Muscle layer of colon (tissue), 2 donors: ENCODE results near the gene BFSP1.

ENCODE experiments used
- H3K27ac ChIP-seq: one replicate; pipeline ENCODE4 v1.7.0; 2013; ENCODE audit warnings: low read depth, mild to moderate bottlenecking, low read length, moderate library complexity
- H3K27me3 ChIP-seq, 2 donors: one replicate each; pipeline ENCODE4 v1.7.0; 2013; ENCODE audit warnings: low read length in 2 of 2, mild to moderate bottlenecking in 2 of 2; ENCODE audit not compliant: insufficient read depth in 2 of 2, control insufficient read depth in 1 of 2
- H3K36me3 ChIP-seq: one replicate; pipeline ENCODE4 v1.7.0; 2013; ENCODE audit warnings: mild to moderate bottlenecking, low read length; ENCODE audit not compliant: insufficient read depth
- H3K4me1 ChIP-seq: one replicate; pipeline ENCODE4 v1.7.0; 2013; ENCODE audit warnings: mild to moderate bottlenecking, low read length; ENCODE audit not compliant: insufficient read depth
- H3K4me3 ChIP-seq, 2 donors: one replicate each; pipeline ENCODE4 v1.7.0; 2013; ENCODE audit warnings: low read length in 2 of 2, low read depth in 1 of 2, mild to moderate bottlenecking in 1 of 2, moderate library complexity in 1 of 2
- H3K9ac ChIP-seq: one replicate; pipeline ENCODE4 v1.7.0; 2013; ENCODE audit warnings: low read length
- H3K9me3 ChIP-seq: one replicate; pipeline ENCODE4 v1.7.0; 2013; ENCODE audit warnings: mild to moderate bottlenecking, low read length
- donor health status: abdominal sarcoma.
- donor health status: Adenocarcinoma of cecum.

The BFSP1 gene

GRCh38 chr20:17469246-17470030 is 61.7 kb downstream of the BFSP1 start:
- Histone ChIP-seq H3K27me3 (no peaks in the 10 kb centered on the region), H3K27ac (no peak overlapping the region), H3K4me3 (no peak overlapping the region), H3K9me3 (no peaks in the 10 kb centered on the region), H3K36me3 (no peaks in the 10 kb centered on the region), H3K4me1 (no peaks in the 10 kb centered on the region), H3K9ac (no peak overlapping the region)

- H3K27ac ChIP-seq: no peak overlapping the region
- H3K9ac ChIP-seq: no peak overlapping the region
- H3K9me3 ChIP-seq: no peaks in the 10 kb centered on the region
- no peaks in the 10 kb centered on the region for H3K4me1 ChIP-seq
- H3K4me3 ChIP-seq: no peak overlapping the region
- H3K36me3 ChIP-seq: no peaks in the 10 kb centered on the region
- H3K27me3 ChIP-seq: no peaks in the 10 kb centered on the region
Measured at GRCh38 chr20:17468073-17468840, 62.9 kb downstream of the BFSP1 start.

- H3K36me3 ChIP-seq: no peaks in the 10 kb centered on the region
- H3K9ac ChIP-seq: no peak overlapping the region
- H3K27ac ChIP-seq: no peak overlapping the region
- H3K4me3 ChIP-seq: no peak overlapping the region
- no peaks in the 10 kb centered on the region for H3K27me3 ChIP-seq
- no peaks in the 10 kb centered on the region for H3K4me1 ChIP-seq
- no peaks in the 10 kb centered on the region for H3K9me3 ChIP-seq
Measured at GRCh38 chr20:17467120-17467655, 64.0 kb downstream of the BFSP1 start.

- no peak overlapping the region for H3K4me3 ChIP-seq
- H3K27ac ChIP-seq: no peak overlapping the region
- H3K9me3 ChIP-seq: no peaks in the 10 kb centered on the region
- no peak overlapping the region for H3K9ac ChIP-seq
- H3K27me3 ChIP-seq: no peaks in the 10 kb centered on the region
- H3K4me1 ChIP-seq: no peaks in the 10 kb centered on the region
- H3K36me3 ChIP-seq: no peaks in the 10 kb centered on the region
Measured at GRCh38 chr20:17466641-17467040, 64.5 kb downstream of the BFSP1 start.

GRCh38 chr20:17465236-17465635 is 65.9 kb downstream of the BFSP1 start:
- Histone ChIP-seq H3K27me3 (no peaks in the 10 kb centered on the region), H3K9ac (no peak overlapping the region), H3K36me3 (no peaks in the 10 kb centered on the region), H3K4me1 (no peaks in the 10 kb centered on the region), H3K4me3 (no peak overlapping the region), H3K27ac (no peak overlapping the region), H3K9me3 (no peaks in the 10 kb centered on the region)

GRCh38 chr20:17463711-17464110 is 67.5 kb downstream of the BFSP1 start:
- no peak overlapping the region for H3K27ac ChIP-seq
- H3K9ac ChIP-seq: no peak overlapping the region
- H3K36me3 ChIP-seq: no peaks in the 10 kb centered on the region
- no peaks in the 10 kb centered on the region for H3K27me3 ChIP-seq
- H3K4me1 ChIP-seq: no peaks in the 10 kb centered on the region
- no peaks in the 10 kb centered on the region for H3K9me3 ChIP-seq
- H3K4me3 ChIP-seq: no peak overlapping the region

- no peak overlapping the region for H3K4me3 ChIP-seq
- no peaks in the 10 kb centered on the region for H3K4me1 ChIP-seq
- no peaks in the 10 kb centered on the region for H3K9me3 ChIP-seq
- no peak overlapping the region for H3K27ac ChIP-seq
- H3K36me3 ChIP-seq: no peaks in the 10 kb centered on the region
- no peaks in the 10 kb centered on the region for H3K27me3 ChIP-seq
- H3K9ac ChIP-seq: no peak overlapping the region
Measured at GRCh38 chr20:17461941-17462340, 69.2 kb downstream of the BFSP1 start.

GRCh38 chr20:17460119-17460518 is 71.1 kb downstream of the BFSP1 start:
- no peaks in the 10 kb centered on the region for H3K4me1 ChIP-seq
- no peak overlapping the region for H3K9ac ChIP-seq
- H3K4me3 ChIP-seq: no peak overlapping the region
- no peaks in the 10 kb centered on the region for H3K9me3 ChIP-seq
- H3K27me3 ChIP-seq: no peaks in the 10 kb centered on the region
- no peak overlapping the region for H3K27ac ChIP-seq
- no peaks in the 10 kb centered on the region for H3K36me3 ChIP-seq

- Histone ChIP-seq H3K27me3 (no peaks in the 10 kb centered on the region), H3K4me3 (no peak overlapping the region), H3K9ac (no peak overlapping the region), H3K27ac (no peak overlapping the region), H3K36me3 (no peaks in the 10 kb centered on the region), H3K4me1 (no peaks in the 10 kb centered on the region), H3K9me3 (no peaks in the 10 kb centered on the region)
Measured at GRCh38 chr20:17457588-17458190, 73.5 kb downstream of the BFSP1 start.

- Histone ChIP-seq H3K4me1 (no peaks in the 10 kb centered on the region), H3K27ac (no peak overlapping the region), H3K27me3 (no peaks in the 10 kb centered on the region), H3K36me3 (no peaks in the 10 kb centered on the region), H3K9me3 (no peaks in the 10 kb centered on the region), H3K9ac (no peak overlapping the region), H3K4me3 (no peak overlapping the region)
Measured at GRCh38 chr20:17457079-17457478, 74.1 kb downstream of the BFSP1 start.

- Histone ChIP-seq H3K9ac (no peak overlapping the region), H3K27ac (no peak overlapping the region), H3K4me1 (no peaks in the 10 kb centered on the region), H3K36me3 (no peaks in the 10 kb centered on the region), H3K9me3 (no peaks in the 10 kb centered on the region), H3K4me3 (no peak overlapping the region), H3K27me3 (no peaks in the 10 kb centered on the region)
Measured at GRCh38 chr20:17456279-17456678, 74.9 kb downstream of the BFSP1 start.
